ENCODE data around the gene NPTN. TPM values are rescaled to one million over a fixed set of nuclear protein-coding genes. Genes with fewer than 3 reads are reported as not detected.

NPTN gene
- polyA plus RNA-seq, 3 donors: 86.5 to 137 (median 88.0) TPM

- Histone ChIP-seq H3K27ac (ENCODE audit: low read depth in 1 of 2, low read length in 2 of 2) (no peak overlapping the region), H3K9ac (ENCODE audit: insufficient read depth, low read length, poor library complexity, severe bottlenecking) (no peak overlapping the region), H3K27me3 (ENCODE audit: control insufficient read depth in 2 of 2, insufficient read depth in 2 of 2, low read length in 2 of 2) (no peaks in the 10 kb centered on the region), H3K9me3 (replicated peaks in 1 of 2; ENCODE audit: control insufficient read depth in 1 of 2, insufficient read depth in 1 of 2, low read length in 2 of 2) (no peaks in the 10 kb centered on the region), H3K4me2 (replicated peaks; ENCODE audit: extremely low read depth, low read length, poor library complexity, severe bottlenecking) (no peak overlapping the region), H2AFZ (ENCODE audit: insufficient read depth, low read depth, low read length, poor library complexity, severe bottlenecking) (no peak overlapping the region), H3K79me2 (ENCODE audit: insufficient read depth, low read length) (peaks cover 28% of the 10 kb centered on the region), H3K36me3 (replicated peaks in 1 of 2; ENCODE audit: control insufficient read depth in 1 of 2, insufficient read depth in 2 of 2, low read length in 2 of 2) (peaks cover 88 to 100% of the 10 kb centered on the region in 2 donors), H4K20me1 (ENCODE audit: insufficient read depth, low read length) (peaks cover 94% of the 10 kb centered on the region), H3K4me3 (replicated peaks in 1 of 3; ENCODE audit: low read depth in 2 of 3, low read length in 3 of 3) (no peak overlapping the region), H3K4me1 (ENCODE audit: control insufficient read depth in 1 of 2, insufficient read depth in 2 of 2, low read length in 2 of 2) (peaks cover 0 to 4% of the 10 kb centered on the region in 2 donors)
- peaks cover 85 to 95% of the 10 kb centered on the region in 2 donors for H3K36me3 Mint-ChIP-seq
- no peak for TF ChIP-seq CTCF (IDR thresholded peaks at IDR 0.05)
- no peaks in the 10 kb centered on the region for H3K27me3 Mint-ChIP-seq (ENCODE audit: low read depth in 3 of 3)
- intact Hi-C loops (cut with micrococcal nuclease): no loop called here
- peak overlapping the region in 1 of 7 donors; percentile 8 for H3K27ac Mint-ChIP-seq
- H3K4me3 Mint-ChIP-seq: no peak overlapping the region
- H3K4me1 Mint-ChIP-seq: peaks cover 9% of the 10 kb centered on the region
- no peaks in the 10 kb centered on the region for H3K9me3 Mint-ChIP-seq
- whole genome bisulfite sequencing (ENCODE audit: insufficient coverage): 92% methylated on average over 4 of the region's 5 CpGs
- DNase-seq: no peak
Measured at GRCh38 chr15:73585871-73586654, 47.1 kb downstream of the NPTN start.

GRCh38 chr15:73584699-73585420 lies 48.3 kb downstream of the NPTN start:
- peaks cover 89% of the 10 kb centered on the region for H4K20me1 ChIP-seq (ENCODE audit: insufficient read depth, low read length)
- no peak overlapping the region for H3K4me3 ChIP-seq (replicated peaks in 1 of 3; ENCODE audit: low read depth in 2 of 3, low read length in 3 of 3)
- Mint-ChIP-seq H3K27ac (peak overlapping the region in 3 of 7 donors; percentile 23 to 57 (median 52)), H3K9me3 (no peaks in the 10 kb centered on the region), H3K27me3 (ENCODE audit: low read depth in 3 of 3) (no peaks in the 10 kb centered on the region), H3K4me1 (peaks cover 9% of the 10 kb centered on the region), H3K4me3 (no peak overlapping the region), H3K36me3 (peaks cover 85 to 93% of the 10 kb centered on the region in 2 donors)
- no peaks in the 10 kb centered on the region for H3K27me3 ChIP-seq (ENCODE audit: control insufficient read depth in 2 of 2, insufficient read depth in 2 of 2, low read length in 2 of 2)
- no peak overlapping the region for H2AFZ ChIP-seq (ENCODE audit: insufficient read depth, low read depth, low read length, poor library complexity, severe bottlenecking)
- no peak overlapping the region for H3K9ac ChIP-seq (ENCODE audit: insufficient read depth, low read length, poor library complexity, severe bottlenecking)
- TF ChIP-seq CTCF (IDR thresholded peaks at IDR 0.05): no peak
- H3K27ac ChIP-seq (ENCODE audit: low read depth in 1 of 2, low read length in 2 of 2): peak overlapping the region in 1 of 2 donors; percentile 2
- no peak overlapping the region for H3K4me2 ChIP-seq (replicated peaks; ENCODE audit: extremely low read depth, low read length, poor library complexity, severe bottlenecking)
- DNase-seq: no peak
- H3K4me1 ChIP-seq (ENCODE audit: control insufficient read depth in 1 of 2, insufficient read depth in 2 of 2, low read length in 2 of 2): peaks cover 0 to 4% of the 10 kb centered on the region in 2 donors
- H3K9me3 ChIP-seq (replicated peaks in 1 of 2; ENCODE audit: control insufficient read depth in 1 of 2, insufficient read depth in 1 of 2, low read length in 2 of 2): no peaks in the 10 kb centered on the region
- peaks cover 89 to 98% of the 10 kb centered on the region in 2 donors for H3K36me3 ChIP-seq (replicated peaks in 1 of 2; ENCODE audit: control insufficient read depth in 1 of 2, insufficient read depth in 2 of 2, low read length in 2 of 2)
- intact Hi-C loops (cut with micrococcal nuclease): no loop called here
- WGBS (ENCODE audit: insufficient coverage): 15% methylated on average over 1 of the region's 5 CpGs
- peaks cover 16% of the 10 kb centered on the region for H3K79me2 ChIP-seq (ENCODE audit: insufficient read depth, low read length)

Data from CD14-positive monocyte (primary cell).